H9 (cell line): ENCODE measurements around the gene SULF2. TPM values are rescaled to one million over a fixed set of nuclear protein-coding genes. Genes with fewer than 3 reads are reported as not detected.

ENCODE experiments used
- DNase-seq: peaks from one replicate; pipeline ENCODE4 v3.0.0-alpha.2; 2017
- H2AFZ ChIP-seq: one replicate; pipeline ENCODE4 v1.6.1; 2013; ENCODE audit warnings: mild to moderate bottlenecking, low read length, control low read depth, moderate library complexity
- H2AK5ac ChIP-seq: 2 replicates; pipeline ENCODE4 v1.6.1; 2013; ENCODE audit warnings: low read length, control low read depth, mixed read lengths; ENCODE audit not compliant: insufficient read length
- H2BK120ac ChIP-seq: one replicate; pipeline ENCODE4 v1.6.1; 2013; ENCODE audit warnings: low read depth, mild to moderate bottlenecking, low read length, control low read depth, inconsistent platforms; ENCODE audit not compliant: poor library complexity, severe bottlenecking
- H2BK12ac ChIP-seq: 2 replicates; pipeline ENCODE4 v1.6.1; 2013; ENCODE audit warnings: low read length, control low read depth, mixed read lengths, low read depth; ENCODE audit not compliant: insufficient read length
- H2BK15ac ChIP-seq: 2 replicates; pipeline ENCODE4 v1.6.1; 2013; ENCODE audit warnings: low read depth, low read length, control low read depth
- H2BK20ac ChIP-seq: one replicate; pipeline ENCODE4 v1.6.1; 2013; ENCODE audit warnings: low read depth, mild to moderate bottlenecking, low read length, control low read depth, inconsistent platforms; ENCODE audit not compliant: poor library complexity, severe bottlenecking
- H2BK5ac ChIP-seq: 2 replicates; pipeline ENCODE4 v1.6.1; 2013; ENCODE audit warnings: low read length, control low read depth, mixed read lengths; ENCODE audit not compliant: insufficient read length
- H3K14ac ChIP-seq: 2 replicates; pipeline ENCODE4 v1.6.1; 2013; ENCODE audit warnings: low read length, control low read depth; ENCODE audit not compliant: insufficient read depth
- H3K18ac ChIP-seq: 2 replicates; pipeline ENCODE4 v1.6.1; 2013; ENCODE audit warnings: low read depth, mild to moderate bottlenecking, mixed read lengths, low read length, control low read depth; ENCODE audit not compliant: insufficient read length
- H3K23ac ChIP-seq: 2 replicates; pipeline ENCODE4 v1.6.1; 2013; ENCODE audit warnings: low read length, control low read depth, mixed read lengths, low read depth; ENCODE audit not compliant: insufficient read length
- H3K23me2 ChIP-seq: 2 replicates; pipeline ENCODE4 v1.6.1; 2013; ENCODE audit warnings: low read depth, mild to moderate bottlenecking, mixed read lengths, low read length, control low read depth; ENCODE audit not compliant: insufficient read length, poor library complexity, severe bottlenecking
- H3K27ac ChIP-seq: 2 replicates; pipeline ENCODE4 v1.5.1; 2013; ENCODE audit warnings: low read length, control low read depth, mixed read lengths, low read depth; ENCODE audit not compliant: insufficient read length
- H3K27me3 ChIP-seq: 2 replicates; pipeline ENCODE4 v1.6.1; 2013; ENCODE audit warnings: low read length, control low read depth, inconsistent platforms; ENCODE audit not compliant: insufficient read depth
- H3K4ac ChIP-seq: 2 replicates; pipeline ENCODE4 v1.6.1; 2013; ENCODE audit warnings: low read depth, mild to moderate bottlenecking, control low read depth, inconsistent platforms, low read length, moderate library complexity
- H3K4me1 ChIP-seq: 2 replicates; pipeline ENCODE4 v1.6.1; 2013; ENCODE audit warnings: low read length, control low read depth, inconsistent platforms; ENCODE audit not compliant: insufficient read depth
- H3K4me2 ChIP-seq: 2 replicates; pipeline ENCODE4 v1.6.1; 2013; ENCODE audit warnings: low read length, control low read depth, mixed read lengths; ENCODE audit not compliant: insufficient read length, insufficient read depth
- H3K56ac ChIP-seq: 2 replicates; pipeline ENCODE4 v1.6.1; 2013; ENCODE audit warnings: low read depth, mild to moderate bottlenecking, mixed read lengths, low read length, control low read depth; ENCODE audit not compliant: insufficient read length
- H3K79me1 ChIP-seq: 2 replicates; pipeline ENCODE4 v1.6.1; 2013; ENCODE audit warnings: low read depth, mild to moderate bottlenecking, moderate library complexity, low read length, control low read depth, inconsistent platforms; ENCODE audit not compliant: insufficient read depth, poor library complexity, severe bottlenecking
- H3K79me2 ChIP-seq: 2 replicates; pipeline ENCODE4 v1.6.1; 2013; ENCODE audit warnings: low read length, control low read depth, inconsistent platforms; ENCODE audit not compliant: insufficient read depth
- H3K9ac ChIP-seq: 2 replicates; pipeline ENCODE4 v1.6.1; 2013; ENCODE audit warnings: low read length, control low read depth, mixed read lengths; ENCODE audit not compliant: insufficient read length; ENCODE audit errors: extremely low read depth
- H3K9me3 ChIP-seq: one replicate; pipeline ENCODE4 v1.6.1; 2013; ENCODE audit warnings: low read depth, low read length, inconsistent platforms; ENCODE audit not compliant: control insufficient read depth
- H3T11ph ChIP-seq: one replicate; pipeline ENCODE4 v1.6.1; 2013; ENCODE audit warnings: mild to moderate bottlenecking, low read length, control low read depth, inconsistent platforms
- H4K20me1 ChIP-seq: one replicate; pipeline ENCODE4 v1.6.1; 2013; ENCODE audit not compliant: control insufficient read depth, insufficient read length, insufficient read depth
- H4K5ac ChIP-seq: 2 replicates; pipeline ENCODE4 v1.6.1; 2013; ENCODE audit warnings: low read depth, mild to moderate bottlenecking, mixed read lengths, low read length, control low read depth; ENCODE audit not compliant: insufficient read length
- H4K8ac ChIP-seq: replicated peaks from 2 replicates; pipeline ENCODE4 v1.6.1; 2013; ENCODE audit warnings: low read length, control low read depth, mixed read lengths, low read depth; ENCODE audit not compliant: insufficient read length
- H4K91ac ChIP-seq: 2 replicates; pipeline ENCODE4 v1.6.1; 2013; ENCODE audit warnings: low read depth, mild to moderate bottlenecking, moderate library complexity, mixed read lengths, low read length, control low read depth; ENCODE audit not compliant: insufficient read length
- H3K27ac Mint-ChIP-seq, 3 experiments: 2 replicates in 2 of 3; 3 replicates in 1 of 3; pipeline ENCODE4 v1.8.0; 2020 to 2021; ENCODE audit warnings: mixed read lengths in 3 of 3, mild to moderate bottlenecking in 1 of 3, moderate library complexity in 1 of 3
- H3K27me3 Mint-ChIP-seq: 2 replicates; pipeline ENCODE4 v1.8.0; 2021; ENCODE audit warnings: low read depth, mild to moderate bottlenecking, moderate library complexity, mixed read lengths
- H3K36me3 Mint-ChIP-seq, 3 experiments: 2 replicates in 2 of 3; 3 replicates in 1 of 3; pipeline ENCODE4 v1.8.0; 2020 to 2021; ENCODE audit warnings: low read depth in 3 of 3, mixed read lengths in 3 of 3; ENCODE audit not compliant: insufficient read depth in 1 of 3
- H3K4me1 Mint-ChIP-seq, 2 experiments: 2 replicates each; pipeline ENCODE4 v1.8.0; 2020; ENCODE audit warnings: mixed read lengths in 2 of 2
- H3K4me3 Mint-ChIP-seq, 2 experiments: 2 replicates in 1 of 2; 3 replicates in 1 of 2; pipeline ENCODE4 v1.8.0; 2020 to 2021; ENCODE audit warnings: mild to moderate bottlenecking in 2 of 2, mixed read lengths in 2 of 2, moderate library complexity in 1 of 2
- H3K9me3 Mint-ChIP-seq, 2 experiments: 2 replicates in 1 of 2; 3 replicates in 1 of 2; pipeline ENCODE4 v1.8.0; 2020; ENCODE audit warnings: mild to moderate bottlenecking in 2 of 2, mixed read lengths in 2 of 2, moderate library complexity in 1 of 2
- CTCF ChIP-seq: fragments of 200-600 bp; sonication (generic); conservative IDR thresholded peaks from 3 replicates; pipeline ENCODE4 v1.8.0; 2021; ENCODE audit warnings: antibody characterized with exemption, mild to moderate bottlenecking
- WGBS: extraction: QIAGEN DNeasy Blood & Tissue Kit; methylation state at CpG from one replicate; pipeline ENCODE4 v1.1.7; 2013; ENCODE audit warnings: missing lambda C conversion rate, low lambda C conversion rate, mixed read lengths; ENCODE audit not compliant: insufficient read length; ENCODE audit errors: extremely low coverage; 5-methylcytosine and 5-hydroxymethylcytosine counted together
- total RNA-seq: library from RNA; stranded (reverse); gene quantifications from 2 replicates; pipeline ENCODE4 v1.2.1, GENCODE V29; 2021

Gene SULF2
- total RNA-seq, 1 experiment from 2014 or later: 31.2 TPM

DNA sequence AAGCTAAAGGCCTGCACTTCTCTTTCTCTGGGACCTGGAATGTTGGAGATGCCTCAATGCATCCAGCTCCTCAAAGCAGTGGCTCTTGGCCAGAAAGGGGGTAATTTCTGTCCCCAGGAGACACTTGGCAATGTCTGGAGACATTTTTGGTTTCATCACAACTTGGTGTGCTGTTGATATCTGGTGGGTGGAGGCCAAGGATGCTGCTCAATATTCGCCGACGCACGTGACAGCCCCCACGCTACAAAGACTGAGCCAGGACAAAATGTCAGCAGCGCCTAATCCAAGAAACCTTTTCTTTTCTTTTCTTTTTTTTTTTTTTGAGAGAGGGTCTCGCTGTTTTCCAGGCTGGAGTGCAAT is 79.8 kb downstream of the SULF2 start:
- Histone ChIP-seq H3K79me2 (no peaks in the 10 kb centered on the region), H2BK5ac (no peak overlapping the region), H2BK15ac (no peak overlapping the region), H3K4me1 (no peaks in the 10 kb centered on the region), H3K23me2 (no peaks in the 10 kb centered on the region), H4K5ac (no peak overlapping the region), H2BK12ac (no peak overlapping the region), H3K27me3 (no peaks in the 10 kb centered on the region), H3K9ac (no peak overlapping the region), H3K9me3 (no peaks in the 10 kb centered on the region), H3T11ph (no peak overlapping the region), H3K4ac (no peak overlapping the region), H3K27ac (no peak overlapping the region), H3K4me2 (no peak overlapping the region), H4K91ac (no peak overlapping the region), H3K14ac (no peak overlapping the region), H3K56ac (no peak overlapping the region), H4K20me1 (no peaks in the 10 kb centered on the region), H2AFZ (no peak overlapping the region), H3K79me1 (no peaks in the 10 kb centered on the region), H4K8ac (no peak overlapping the region), H2BK20ac (no peak overlapping the region), H2BK120ac (no peak overlapping the region), H3K23ac (no peak overlapping the region), H2AK5ac (no peak overlapping the region), H3K18ac (no peak overlapping the region)
- no peak for TF ChIP-seq CTCF
- no peak overlapping the region for H3K4me3 Mint-ChIP-seq
- no peaks in the 10 kb centered on the region for H3K9me3 Mint-ChIP-seq
- H3K27me3 Mint-ChIP-seq: no peaks in the 10 kb centered on the region
- DNase-seq: no peak
- no peak overlapping the region for H3K27ac Mint-ChIP-seq
- H3K36me3 Mint-ChIP-seq: peaks cover 0 to 4% (median 0%) of the 10 kb centered on the region in 3 experiments; a peak in 1 of 7 replicates
- WGBS: no CpG with 5 or more reads among the region's 7 CpGs
- peaks cover 14 to 20% of the 10 kb centered on the region in 2 experiments for H3K4me1 Mint-ChIP-seq
